ENCODE data around the gene LRRC27.

LRRC27 gene

DNA sequence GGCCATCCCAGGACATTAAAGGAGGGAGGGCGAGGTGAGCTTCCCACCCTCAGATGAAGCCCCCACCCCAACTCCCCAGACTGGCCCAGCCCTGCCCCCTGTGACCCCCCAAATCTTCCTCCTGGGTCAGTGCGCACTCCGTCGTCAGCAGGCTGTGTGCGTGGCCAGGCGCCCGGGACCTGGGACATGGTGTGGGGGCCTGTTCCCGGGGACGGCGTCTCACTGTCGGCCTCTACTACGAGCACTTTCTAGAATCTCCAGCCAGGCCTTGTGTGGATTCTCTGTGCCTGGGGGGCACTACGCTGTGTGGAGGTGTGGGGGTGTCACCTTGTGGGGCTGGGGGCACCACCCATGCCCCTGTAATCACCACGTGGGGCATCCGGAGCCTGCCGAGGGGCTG, 74.8 kb downstream of the LRRC27 start:
- TF ChIP-seq RAD21 (IDR thresholded peaks at IDR 0.05; ENCODE audit: low read depth) (no peak), NFIC (IDR thresholded peaks at IDR 0.05) (no peak), CEBPB (IDR thresholded peaks at IDR 0.05) (no peak), ZBTB7A (IDR thresholded peaks at IDR 0.05; ENCODE audit: low read depth) (no peak), FOXM1 (IDR thresholded peaks at IDR 0.05; ENCODE audit: borderline replicate concordance, low read depth) (no peak), TAF1 (IDR thresholded peaks at IDR 0.05; ENCODE audit: low read depth) (no peak), EP300 (IDR thresholded peaks at IDR 0.05; ENCODE audit: borderline replicate concordance) (no peak), TEAD4 (IDR thresholded peaks at IDR 0.05) (no peak), YY1 (IDR thresholded peaks at IDR 0.05; ENCODE audit: low read depth) (no peak), TCF12 (IDR thresholded peaks at IDR 0.05; ENCODE audit: low read depth) (no peak), CREB1 (IDR thresholded peaks at IDR 0.05; ENCODE audit: low read depth) (no peak), EGR1 (IDR thresholded peaks at IDR 0.05) (no peak)
- TF ChIP-seq, protein P1, sequence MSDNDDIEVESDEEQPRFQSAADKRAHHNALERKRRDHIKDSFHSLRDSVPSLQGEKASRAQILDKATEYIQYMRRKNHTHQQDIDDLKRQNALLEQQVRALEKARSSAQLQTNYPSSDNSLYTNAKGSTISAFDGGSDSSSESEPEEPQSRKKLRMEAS (IDR thresholded peaks at IDR 0.05): no peak
- TF ChIP-seq, protein P2, sequence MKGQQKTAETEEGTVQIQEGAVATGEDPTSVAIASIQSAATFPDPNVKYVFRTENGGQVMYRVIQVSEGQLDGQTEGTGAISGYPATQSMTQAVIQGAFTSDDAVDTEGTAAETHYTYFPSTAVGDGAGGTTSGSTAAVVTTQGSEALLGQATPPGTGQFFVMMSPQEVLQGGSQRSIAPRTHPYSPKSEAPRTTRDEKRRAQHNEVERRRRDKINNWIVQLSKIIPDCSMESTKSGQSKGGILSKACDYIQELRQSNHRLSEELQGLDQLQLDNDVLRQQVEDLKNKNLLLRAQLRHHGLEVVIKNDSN (IDR thresholded peaks at IDR 0.05): no peak
- TF ChIP-seq, protein P3, sequence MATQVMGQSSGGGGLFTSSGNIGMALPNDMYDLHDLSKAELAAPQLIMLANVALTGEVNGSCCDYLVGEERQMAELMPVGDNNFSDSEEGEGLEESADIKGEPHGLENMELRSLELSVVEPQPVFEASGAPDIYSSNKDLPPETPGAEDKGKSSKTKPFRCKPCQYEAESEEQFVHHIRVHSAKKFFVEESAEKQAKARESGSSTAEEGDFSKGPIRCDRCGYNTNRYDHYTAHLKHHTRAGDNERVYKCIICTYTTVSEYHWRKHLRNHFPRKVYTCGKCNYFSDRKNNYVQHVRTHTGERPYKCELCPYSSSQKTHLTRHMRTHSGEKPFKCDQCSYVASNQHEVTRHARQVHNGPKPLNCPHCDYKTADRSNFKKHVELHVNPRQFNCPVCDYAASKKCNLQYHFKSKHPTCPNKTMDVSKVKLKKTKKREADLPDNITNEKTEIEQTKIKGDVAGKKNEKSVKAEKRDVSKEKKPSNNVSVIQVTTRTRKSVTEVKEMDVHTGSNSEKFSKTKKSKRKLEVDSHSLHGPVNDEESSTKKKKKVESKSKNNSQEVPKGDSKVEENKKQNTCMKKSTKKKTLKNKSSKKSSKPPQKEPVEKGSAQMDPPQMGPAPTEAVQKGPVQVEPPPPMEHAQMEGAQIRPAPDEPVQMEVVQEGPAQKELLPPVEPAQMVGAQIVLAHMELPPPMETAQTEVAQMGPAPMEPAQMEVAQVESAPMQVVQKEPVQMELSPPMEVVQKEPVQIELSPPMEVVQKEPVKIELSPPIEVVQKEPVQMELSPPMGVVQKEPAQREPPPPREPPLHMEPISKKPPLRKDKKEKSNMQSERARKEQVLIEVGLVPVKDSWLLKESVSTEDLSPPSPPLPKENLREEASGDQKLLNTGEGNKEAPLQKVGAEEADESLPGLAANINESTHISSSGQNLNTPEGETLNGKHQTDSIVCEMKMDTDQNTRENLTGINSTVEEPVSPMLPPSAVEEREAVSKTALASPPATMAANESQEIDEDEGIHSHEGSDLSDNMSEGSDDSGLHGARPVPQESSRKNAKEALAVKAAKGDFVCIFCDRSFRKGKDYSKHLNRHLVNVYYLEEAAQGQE (IDR thresholded peaks at IDR 0.05; ENCODE audit: low read depth): no peak

DNA sequence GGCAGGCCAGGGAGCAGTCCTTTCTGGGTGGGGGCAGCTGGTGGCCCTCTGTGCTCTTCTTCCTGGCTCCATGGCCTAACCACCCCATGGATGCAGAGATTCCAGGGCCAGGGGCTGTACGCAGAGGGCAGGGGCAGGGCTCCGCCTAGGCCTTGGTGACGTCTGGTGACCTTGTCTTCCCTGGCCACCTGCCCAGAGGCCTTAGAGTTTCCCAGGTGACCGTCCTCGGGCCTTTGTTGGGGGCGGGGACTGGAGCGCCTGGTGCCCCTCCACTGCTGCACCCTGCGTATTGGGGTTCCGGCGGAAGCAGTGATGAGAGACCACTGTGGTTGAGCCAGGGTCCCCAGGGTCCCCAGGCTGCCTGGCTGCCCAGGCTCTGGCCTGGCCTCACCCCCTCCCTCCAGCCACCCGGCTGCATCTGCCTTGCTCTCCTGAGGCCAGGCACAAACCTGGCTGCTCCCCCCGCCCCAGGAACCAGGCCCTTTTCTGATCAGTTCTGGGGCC, 75.3 kb downstream of the LRRC27 start:
- peak; percentile 44; the same call in 1 of the 2 replicates for TF ChIP-seq CREB1 (IDR thresholded peaks at IDR 0.05; ENCODE audit: low read depth)
- TF ChIP-seq, protein P1 (IDR thresholded peaks at IDR 0.05): no peak
- TF ChIP-seq, protein P3 (IDR thresholded peaks at IDR 0.05; ENCODE audit: low read depth): no peak
- TF ChIP-seq FOXM1 (IDR thresholded peaks at IDR 0.05; ENCODE audit: borderline replicate concordance, low read depth): no peak
- no peak for TF ChIP-seq EGR1 (IDR thresholded peaks at IDR 0.05)
- no peak for TF ChIP-seq CEBPB (IDR thresholded peaks at IDR 0.05)
- TF ChIP-seq ZBTB7A (IDR thresholded peaks at IDR 0.05; ENCODE audit: low read depth): peak; percentile 14; the same call in 1 of the 2 replicates
- TF ChIP-seq RAD21 (IDR thresholded peaks at IDR 0.05; ENCODE audit: low read depth): no peak
- TF ChIP-seq TAF1 (IDR thresholded peaks at IDR 0.05; ENCODE audit: low read depth): no peak; the same call in 1 of the 2 replicates
- no peak; the same call in 1 of the 2 replicates for TF ChIP-seq TEAD4 (IDR thresholded peaks at IDR 0.05)
- TF ChIP-seq, protein P2 (IDR thresholded peaks at IDR 0.05): no peak
- no peak for TF ChIP-seq YY1 (IDR thresholded peaks at IDR 0.05; ENCODE audit: low read depth)
- peak; percentile 64; the same call in 1 of the 2 replicates for TF ChIP-seq NFIC (IDR thresholded peaks at IDR 0.05)
- no peak for TF ChIP-seq TCF12 (IDR thresholded peaks at IDR 0.05; ENCODE audit: low read depth)
- no peak for TF ChIP-seq EP300 (IDR thresholded peaks at IDR 0.05; ENCODE audit: borderline replicate concordance)

DNA sequence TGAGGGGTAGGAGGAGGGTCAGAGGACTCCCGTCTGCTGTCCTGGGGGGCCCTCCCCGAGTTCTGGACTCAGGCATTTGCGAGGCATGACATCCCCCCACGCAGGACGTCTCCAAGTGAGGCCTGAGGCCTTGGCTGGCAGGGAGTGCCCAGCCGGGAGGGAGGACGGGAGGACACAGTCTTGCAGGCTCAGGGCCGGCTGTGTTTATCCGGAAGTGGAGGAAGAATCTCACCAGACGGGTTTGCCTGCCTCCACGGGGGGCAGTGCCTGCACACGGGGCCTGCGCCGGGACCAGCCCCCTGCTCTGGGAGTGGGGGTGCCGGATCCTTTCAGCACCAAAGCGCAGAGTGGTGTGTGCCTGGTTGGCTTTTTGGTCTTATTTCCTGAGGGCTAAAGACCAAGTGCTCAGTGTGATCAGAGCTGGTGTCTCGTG, 75.9 kb downstream of the LRRC27 start:
- no peak; the same call in 1 of the 2 replicates for TF ChIP-seq CREB1 (IDR thresholded peaks at IDR 0.05; ENCODE audit: low read depth)
- TF ChIP-seq, protein P3 (IDR thresholded peaks at IDR 0.05; ENCODE audit: low read depth): peak; percentile 36; the same call in 1 of the 2 replicates
- peak; percentile 82 for TF ChIP-seq YY1 (IDR thresholded peaks at IDR 0.05; ENCODE audit: low read depth)
- peak; percentile 50 for TF ChIP-seq RAD21 (IDR thresholded peaks at IDR 0.05; ENCODE audit: low read depth)
- TF ChIP-seq, protein P2 (IDR thresholded peaks at IDR 0.05): peak; percentile 82
- peak; percentile 46 for TF ChIP-seq TAF1 (IDR thresholded peaks at IDR 0.05; ENCODE audit: low read depth)
- peak; percentile 93 for TF ChIP-seq ZBTB7A (IDR thresholded peaks at IDR 0.05; ENCODE audit: low read depth)
- TF ChIP-seq, protein P1 (IDR thresholded peaks at IDR 0.05): peak; percentile 96
- TF ChIP-seq EP300 (IDR thresholded peaks at IDR 0.05; ENCODE audit: borderline replicate concordance): peak; percentile 98
- TF ChIP-seq EGR1 (IDR thresholded peaks at IDR 0.05): no peak; the same call in none of the 2 replicates
- peak; percentile 97 for TF ChIP-seq NFIC (IDR thresholded peaks at IDR 0.05)
- peak; percentile 86; the same call in 1 of the 2 replicates for TF ChIP-seq CEBPB (IDR thresholded peaks at IDR 0.05)
- TF ChIP-seq FOXM1 (IDR thresholded peaks at IDR 0.05; ENCODE audit: borderline replicate concordance, low read depth): peak; percentile 92
- TF ChIP-seq TCF12 (IDR thresholded peaks at IDR 0.05; ENCODE audit: low read depth): peak; percentile 99
- peak; percentile 100 for TF ChIP-seq TEAD4 (IDR thresholded peaks at IDR 0.05)
